IMR-90 (cell line): ENCODE measurements around the gene TNKS1BP1. TPM values are rescaled to one million over a fixed set of nuclear protein-coding genes. Genes with fewer than 3 reads are reported as not detected.

Experiments used
- ATAC-seq: fragments of 200-7000 bp; cut with Tn5 transposase; 2 replicates; pipeline ENCODE4 v1.9.1; 2020; ENCODE audit warnings: low read depth, mild to moderate bottlenecking, moderate library complexity
- BruUV-seq: library from RNA; stranded (reverse); fragments of 400-500 nt; replicated peaks from 2 replicates; lab custom pipeline; 2021; lab: Mats Ljungman, UMichigan
- CTCF ChIA-PET: fragments of 300-600 bp; formaldehyde crosslinking; extraction: SDS; loops from one replicate; lab custom pipeline; 2021; ENCODE audit warnings: antibody characterized with exemption; lab: Yijun Ruan, JAX
- POLR2A ChIA-PET: fragments of 300-600 bp; sonication (Branson Sonifier 250); formaldehyde crosslinking; loops from one replicate; lab custom pipeline; 2022; ENCODE audit warnings: antibody characterized with exemption; ENCODE audit not compliant: unreplicated experiment; lab: Charles Lee
- DNase-seq: peaks from one replicate; pipeline ENCODE4 v3.0.0; 2013
- H2AFZ ChIP-seq: replicated peaks from 2 replicates; pipeline ENCODE3; 2013; ENCODE audit warnings: low read length, mild to moderate bottlenecking; ENCODE audit not compliant: poor library complexity
- H2AK5ac ChIP-seq: 2 replicates; pipeline ENCODE4 v1.6.1; 2013; ENCODE audit warnings: low read depth, low read length, inconsistent platforms
- H2AK9ac ChIP-seq: replicated peaks from 2 replicates; pipeline ENCODE3; 2013; ENCODE audit warnings: mild to moderate bottlenecking, low read depth, low read length, moderate library complexity; ENCODE audit not compliant: poor library complexity
- H2BK120ac ChIP-seq: 2 replicates; pipeline ENCODE4 v1.6.1; 2013; ENCODE audit warnings: low read depth, low read length, inconsistent platforms
- H2BK15ac ChIP-seq: 3 replicates; pipeline ENCODE4 v1.6.1; 2013; ENCODE audit warnings: low read depth, low read length, inconsistent platforms
- H2BK20ac ChIP-seq: 2 replicates; pipeline ENCODE4 v1.6.1; 2013; ENCODE audit warnings: low read depth, mild to moderate bottlenecking, inconsistent platforms, low read length, moderate library complexity
- H2BK5ac ChIP-seq: 2 replicates; pipeline ENCODE4 v1.6.1; 2013; ENCODE audit warnings: mild to moderate bottlenecking, low read depth, low read length, inconsistent platforms; ENCODE audit not compliant: poor library complexity, severe bottlenecking
- H3K14ac ChIP-seq: replicated peaks from 2 replicates; pipeline ENCODE4 v1.6.1; 2013; ENCODE audit warnings: low read depth, low read length, inconsistent platforms
- H3K18ac ChIP-seq: 2 replicates; pipeline ENCODE4 v1.6.1; 2013; ENCODE audit warnings: low read depth, low read length, control low read depth
- H3K23ac ChIP-seq: 2 replicates; pipeline ENCODE4 v1.6.1; 2013; ENCODE audit warnings: low read depth, low read length, inconsistent platforms
- H3K27ac ChIP-seq: 2 replicates; pipeline ENCODE4 v1.5.1; 2013; ENCODE audit warnings: mild to moderate bottlenecking, control low read depth, low read length; ENCODE audit not compliant: insufficient read depth
- H3K27me3 ChIP-seq: 2 replicates; pipeline ENCODE4 v1.6.1; 2013; ENCODE audit warnings: low read length; ENCODE audit not compliant: control insufficient read depth, insufficient read depth
- H3K36me3 ChIP-seq: 2 replicates; pipeline ENCODE4 v1.6.1; 2013; ENCODE audit warnings: low read length, mixed read lengths; ENCODE audit not compliant: control insufficient read depth, insufficient read depth
- H3K4ac ChIP-seq: 2 replicates; pipeline ENCODE4 v1.6.1; 2013; ENCODE audit warnings: low read depth, low read length, inconsistent platforms
- H3K4me1 ChIP-seq: 2 replicates; pipeline ENCODE4 v1.6.1; 2013; ENCODE audit warnings: low read length, mixed read lengths; ENCODE audit not compliant: control insufficient read depth, insufficient read depth
- H3K4me2 ChIP-seq: 2 replicates; pipeline ENCODE4 v1.6.1; 2013; ENCODE audit warnings: low read depth, mild to moderate bottlenecking, control low read depth, low read length, moderate library complexity
- H3K4me3 ChIP-seq: 2 replicates; pipeline ENCODE4 v1.5.1; 2013; ENCODE audit warnings: low read depth, mild to moderate bottlenecking, control low read depth, low read length, moderate library complexity; ENCODE audit not compliant: insufficient read depth
- H3K56ac ChIP-seq: 2 replicates; pipeline ENCODE4 v1.6.1; 2013; ENCODE audit warnings: low read length, inconsistent platforms; ENCODE audit not compliant: insufficient read depth; ENCODE audit errors: extremely low read depth
- H3K79me1 ChIP-seq, 2 experiments: 2 replicates each; pipeline ENCODE4 v1.6.1; 2013; ENCODE audit warnings: low read length in 2 of 2, inconsistent platforms in 1 of 2, low read depth in 1 of 2
- H3K9ac ChIP-seq: 2 replicates; pipeline ENCODE4 v1.6.1; 2013; ENCODE audit warnings: low read depth, low read length, control low read depth
- H3K9me1 ChIP-seq: 2 replicates; pipeline ENCODE4 v1.6.1; 2013; ENCODE audit warnings: low read length, inconsistent platforms; ENCODE audit not compliant: insufficient read depth
- H3K9me3 ChIP-seq: 2 replicates; pipeline ENCODE4 v1.6.1; 2013; ENCODE audit warnings: low read length; ENCODE audit not compliant: control insufficient read depth, insufficient read depth
- H4K20me1 ChIP-seq: 2 replicates; pipeline ENCODE4 v1.6.1; 2013; ENCODE audit warnings: low read length, inconsistent platforms; ENCODE audit not compliant: insufficient read depth
- H4K5ac ChIP-seq: 2 replicates; pipeline ENCODE4 v1.6.1; 2013; ENCODE audit warnings: mild to moderate bottlenecking, low read depth, low read length, control low read depth
- H4K8ac ChIP-seq, 2 experiments: 2 replicates each; pipeline ENCODE4 v1.6.1; 2013; ENCODE audit warnings: low read depth in 2 of 2, low read length in 2 of 2, control low read depth in 1 of 2, inconsistent platforms in 1 of 2
- H4K91ac ChIP-seq: 2 replicates; pipeline ENCODE4 v1.6.1; 2013; ENCODE audit warnings: low read depth, low read length, inconsistent platforms; ENCODE audit not compliant: insufficient read depth
- BHLHE40 ChIP-seq: fragments of 150-350 bp; IDR thresholded peaks from 2 replicates; pipeline ENCODE4 v1.6.1; 2016; ENCODE audit warnings: mild to moderate bottlenecking, low read depth, low read length
- CEBPB ChIP-seq: IDR thresholded peaks from 2 replicates; pipeline ENCODE4 v1.6.1; 2012; ENCODE audit warnings: low read depth, low read length, improper control_type of control experiment
- CHD1 ChIP-seq: IDR thresholded peaks from 2 replicates; pipeline ENCODE4 v1.6.1; 2012; ENCODE audit warnings: low read depth, low read length, improper control_type of control experiment
- CTCF ChIP-seq: conservative IDR thresholded peaks from 2 replicates; pipeline ENCODE4 v1.5.1; 2012; ENCODE audit warnings: mild to moderate bottlenecking, low read depth, low read length, improper control_type of control experiment
- ELK1 ChIP-seq: fragments of 150-350 bp; IDR thresholded peaks from 2 replicates; pipeline ENCODE4 v1.6.1; 2016; ENCODE audit warnings: low read depth, mild to moderate bottlenecking, low read length, moderate library complexity, borderline replicate concordance
- FOS ChIP-seq: fragments of 150-350 bp; IDR thresholded peaks from 2 replicates; pipeline ENCODE4 v1.6.1; 2016; ENCODE audit warnings: low read depth, low read length
- MAFK ChIP-seq: IDR thresholded peaks from 2 replicates; pipeline ENCODE4 v1.6.1; 2012; ENCODE audit warnings: low read depth, low read length, improper control_type of control experiment
- MXI1 ChIP-seq: IDR thresholded peaks from 2 replicates; pipeline ENCODE4 v1.6.1; 2012; ENCODE audit warnings: low read depth, mild to moderate bottlenecking, low read length, moderate library complexity, borderline replicate concordance
- NFE2L2 ChIP-seq: fragments of 150-350 bp; IDR thresholded peaks from 2 replicates; pipeline ENCODE4 v1.6.1; 2016; ENCODE audit warnings: low read depth, mild to moderate bottlenecking, low read length
- POLR2A ChIP-seq: IDR thresholded peaks from 2 replicates; pipeline ENCODE4 v1.6.1; 2012; ENCODE audit warnings: mild to moderate bottlenecking, low read depth, low read length
- RAD21 ChIP-seq: IDR thresholded peaks from 2 replicates; pipeline ENCODE4 v1.6.1; 2012; ENCODE audit warnings: low read length, improper control_type of control experiment
- RCOR1 ChIP-seq: IDR thresholded peaks from 2 replicates; pipeline ENCODE4 v1.6.1; 2012; ENCODE audit warnings: mild to moderate bottlenecking, low read length, improper control_type of control experiment; ENCODE audit not compliant: insufficient replicate concordance
- RFX5 ChIP-seq: IDR thresholded peaks from 2 replicates; pipeline ENCODE4 v1.8.0; 2012; ENCODE audit warnings: low read depth, mild to moderate bottlenecking, low read length, moderate library complexity
- SMC3 ChIP-seq: fragments of 150-350 bp; IDR thresholded peaks from 2 replicates; pipeline ENCODE4 v1.6.1; 2016; ENCODE audit warnings: low read depth, mild to moderate bottlenecking, antibody characterized with exemption, low read length, moderate library complexity
- USF2 ChIP-seq: fragments of 150-350 bp; IDR thresholded peaks from 2 replicates; pipeline ENCODE4 v1.6.1; 2017; ENCODE audit warnings: mild to moderate bottlenecking, antibody characterized with exemption, low read length, low read depth
- WGBS, 2 experiments: methylation state at CpG; one replicate each; pipeline versions ENCODE4 v1.1.5 to v1.1.7; 2013; ENCODE audit warnings: missing lambda C conversion rate in 2 of 2; ENCODE audit not compliant: insufficient read length in 1 of 2; ENCODE audit errors: extremely low coverage in 2 of 2; 5-methylcytosine and 5-hydroxymethylcytosine counted together
- dilution Hi-C: fragments of 300-500 bp; cut with HindIII; formaldehyde crosslinking; loops from one replicate; pipeline ENCODE4 v1.14.3; 2018; ENCODE audit warnings: low sequenced_read_pairs; ENCODE audit not compliant: unreplicated experiment
- in situ Hi-C: fragments of 300-500 bp; cut with MboI; formaldehyde crosslinking; loops from 3 replicates; pipeline ENCODE4 v1.14.3; 2019; ENCODE audit warnings: low sequenced_read_pairs, inconsistent platforms, mixed read lengths
- intact Hi-C: fragments of 100-400 bp; cut with micrococcal nuclease; formaldehyde crosslinking; loops from 2 replicates; pipeline ENCODE4 v1.10.0; 2022
- polyA plus RNA-seq, 3 experiments: library from polyadenylated mRNA; depleted of rRNA; stranded (reverse); fragments of >200 nt; gene quantifications; 2 replicates each; pipeline ENCODE4 v1.2.3, GENCODE V29; 2012; ENCODE audit warnings: low replicate concordance in 1 of 3
- total RNA-seq: library from RNA; depleted of rRNA; stranded (reverse); fragments of >200 nt; gene quantifications from 2 replicates; pipeline ENCODE4 v1.2.3, GENCODE V29; 2012

TNKS1BP1 gene
- total and polyA plus RNA-seq, 2 of the 4 experiments (the other 2 are of a cell fraction), result 31.7 to 71.4 TPM

GRCh38 chr11:57283231-57283990, 41.3 kb downstream of the TNKS1BP1 start:
- BruUV-seq, result no TSS peak
- CTCF ChIA-PET, result no interaction called here
- 67% methylated on average over 1 of the region's 2 CpGs; no CpG with 5 or more reads in 1 of the 2 experiments for WGBS, 2 experiments
- no peak overlapping the region for H2BK120ac ChIP-seq
- H3K9me1 ChIP-seq, result peaks cover 14% of the 10 kb centered on the region
- no peak overlapping the region for H4K5ac ChIP-seq
- no peaks in the 10 kb centered on the region for H4K20me1 ChIP-seq
- no peaks in the 10 kb centered on the region for H3K36me3 ChIP-seq
- no peak overlapping the region for H3K14ac ChIP-seq
- no peak overlapping the region for H2BK5ac ChIP-seq
- no peak overlapping the region for H3K4ac ChIP-seq
- H2BK20ac ChIP-seq, result no peak overlapping the region
- POLR2A ChIA-PET, result no interaction called here
- no peak overlapping the region for H4K91ac ChIP-seq
- DNase-seq (no peak), ATAC-seq (no peak)
- H3K4me3 ChIP-seq, result no peak overlapping the region
- intact Hi-C loops (no loop called here), dilution Hi-C loops (no loop called here), in situ Hi-C loops (no loop called here)
- no peak overlapping the region for H2AK5ac ChIP-seq
- H3K9ac ChIP-seq, result no peak overlapping the region
- peaks cover 2% of the 10 kb centered on the region; the same call in 1 of the 2 replicates for H3K9me3 ChIP-seq
- H3K27ac ChIP-seq, result no peak overlapping the region
- no peak overlapping the region for H3K23ac ChIP-seq
- H2AFZ ChIP-seq, result no peak overlapping the region
- no peak overlapping the region for H3K18ac ChIP-seq
- H4K8ac ChIP-seq, result no peak overlapping the region
- no peak overlapping the region for H3K56ac ChIP-seq
- H3K4me1 ChIP-seq, result peaks cover 14% of the 10 kb centered on the region
- TF ChIP-seq RAD21 (no peak), MXI1 (no peak), POLR2A (no peak), SMC3 (no peak), USF2 (no peak), CTCF (no peak), NFE2L2 (no peak), RFX5 (no peak), MAFK (no peak), ELK1 (no peak), BHLHE40 (no peak), RCOR1 (no peak), FOS (no peak), CEBPB (no peak), CHD1 (no peak)
- H2BK15ac ChIP-seq, result no peak overlapping the region
- no peak overlapping the region for H3K4me2 ChIP-seq
- no peaks in the 10 kb centered on the region for H3K79me1 ChIP-seq
- no peaks in the 10 kb centered on the region for H3K27me3 ChIP-seq
- no peak overlapping the region for H2AK9ac ChIP-seq
